ENCODE measurements around the gene PAQR5. TPM values are rescaled to one million over a fixed set of nuclear protein-coding genes. Genes with fewer than 3 reads are reported as not detected.

The PAQR5 gene
- total and polyA plus RNA-seq, 9 of the 15 experiments (the other 6 are each of a cell fraction or from before 2014, with no cell fraction given): 0.04 to 0.08 TPM; not detected in 7

DNA sequence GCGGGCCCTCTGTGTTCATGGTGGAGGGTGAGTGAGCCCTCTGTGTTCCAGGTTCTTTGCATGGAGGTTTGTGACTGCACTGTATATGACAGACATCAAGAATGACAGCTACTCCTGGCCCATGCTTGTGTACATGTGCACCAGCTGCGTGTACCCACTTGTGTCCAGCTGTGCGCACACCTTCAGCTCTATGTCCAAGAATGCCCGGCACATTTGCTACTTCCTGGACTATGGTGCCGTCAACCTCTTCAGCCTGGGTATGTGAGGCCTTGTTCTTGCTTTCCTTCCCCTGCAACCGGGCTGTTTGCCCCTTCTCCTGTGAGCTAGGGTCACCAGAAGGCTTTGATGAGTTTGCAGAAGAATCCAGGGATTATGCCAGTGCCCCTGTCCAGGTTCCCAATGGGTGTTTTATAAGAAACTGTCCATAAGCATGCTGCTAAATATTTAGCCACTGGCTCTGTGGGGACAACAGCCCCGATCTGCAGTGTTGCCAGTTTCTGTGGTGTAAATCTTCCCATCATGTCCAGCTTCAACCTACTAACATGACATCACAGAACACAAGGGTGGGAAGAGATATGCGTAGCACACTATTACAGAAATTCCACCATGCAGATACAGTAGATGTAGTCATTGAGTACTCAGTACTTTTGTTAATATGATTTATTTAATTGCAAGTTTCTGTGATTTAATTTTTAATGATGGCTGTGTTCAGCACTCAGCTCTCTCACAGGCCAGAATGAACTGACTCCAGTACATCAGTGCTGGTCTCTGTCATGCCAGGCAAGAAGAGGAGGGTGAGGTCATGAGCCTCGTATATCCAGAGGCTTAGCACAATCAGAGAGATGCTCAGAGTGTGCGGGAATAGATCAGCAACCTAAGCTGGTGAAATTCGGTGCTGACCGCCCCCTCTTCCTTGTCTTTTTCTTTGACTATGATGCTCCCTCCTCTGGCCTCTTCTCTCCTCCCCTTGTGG is 86.2 kb downstream of the PAQR5 start:
- no peak overlapping the region for H3K9ac ChIP-seq (ENCODE audit: insufficient read depth in 1 of 2, low read depth in 2 of 2, low read length in 2 of 2)
- peaks cover 3% of the 10 kb centered on the region; the same call in 1 of the 2 replicates for H4K20me1 ChIP-seq (replicated peaks; ENCODE audit: control insufficient read depth, insufficient read depth, low read length)
- no TSS peak for BruUV-seq (replicated peaks)
- no peak overlapping the region for H3K4me2 ChIP-seq (ENCODE audit: insufficient read depth, low read length)
- H3K27ac ChIP-seq (ENCODE audit: extremely low read depth, low read depth, low read length): no peak overlapping the region
- ATAC-seq (no peak), DNase-seq (ENCODE audit: extremely low read depth in 1 of 4, low spot score in 3 of 4) (no peak), FAIRE-seq (peak; percentile 32)
- ChIA-PET CTCF (ENCODE audit: low intra/inter-chr PET ratio) (no interaction called here), POLR2A (interaction anchor here (0.5 to 1.0 kb wide), 3 partner anchors 68 to 705 kb away, joined by 3 to 4 read pairs (median 4); partner anchors contain the start of gene RPLP1)
- no peak overlapping the region for H3K4me3 ChIP-seq
- no peaks in the 10 kb centered on the region; a peak in 2 of 5 replicates for H3K4me1 ChIP-seq (replicated peaks in 1 of 2; ENCODE audit: control insufficient read depth in 2 of 2, insufficient read depth in 2 of 2, low read length in 2 of 2)
- in situ Hi-C loops (cut with MboI) (no loop called here), intact Hi-C loops (cut with micrococcal nuclease) (no loop called here)
- no peak overlapping the region for H2AFZ ChIP-seq (ENCODE audit: low read depth, low read length)
- H3K79me2 ChIP-seq (ENCODE audit: control insufficient read depth, insufficient read depth, low read length): no peaks in the 10 kb centered on the region
- no peaks in the 10 kb centered on the region for H3K36me3 ChIP-seq (ENCODE audit: control insufficient read depth, insufficient read depth, low read length)
- no peaks in the 10 kb centered on the region for H3K9me3 ChIP-seq (replicated peaks; ENCODE audit: control insufficient read depth, insufficient read depth, low read depth, low read length)
- no peaks in the 10 kb centered on the region for H3K9me1 ChIP-seq (ENCODE audit: control insufficient read depth, insufficient read depth, low read length)
- 17% methylated on average over 12 of the region's 12 CpGs for WGBS (ENCODE audit: insufficient coverage, low coverage, missing lambda C conversion rate)
- H3K27me3 ChIP-seq (ENCODE audit: control insufficient read depth in 2 of 2, insufficient read depth in 2 of 2, low read length in 2 of 2): peaks cover 11 to 58% of the 10 kb centered on the region in 2 experiments; a peak in 4 of 5 replicates
- TF ChIP-seq, protein P1, sequence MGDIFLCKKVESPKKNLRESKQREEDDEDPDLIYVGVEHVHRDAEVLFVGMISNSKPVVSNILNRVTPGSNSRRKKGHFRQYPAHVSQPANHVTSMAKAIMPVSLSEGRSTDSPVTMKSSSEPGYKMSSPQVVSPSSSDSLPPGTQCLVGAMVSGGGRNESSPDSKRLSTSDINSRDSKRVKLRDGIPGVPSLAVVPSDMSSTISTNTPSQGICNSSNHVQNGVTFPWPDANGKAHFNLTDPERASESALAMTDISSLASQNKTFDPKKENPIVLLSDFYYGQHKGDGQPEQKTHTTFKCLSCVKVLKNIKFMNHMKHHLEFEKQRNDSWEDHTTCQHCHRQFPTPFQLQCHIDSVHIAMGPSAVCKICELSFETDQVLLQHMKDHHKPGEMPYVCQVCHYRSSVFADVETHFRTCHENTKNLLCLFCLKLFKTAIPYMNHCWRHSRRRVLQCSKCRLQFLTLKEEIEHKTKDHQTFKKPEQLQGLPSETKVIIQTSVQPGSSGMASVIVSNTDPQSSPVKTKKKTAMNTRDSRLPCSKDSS (IDR thresholded peaks at IDR 0.05; ENCODE audit: low read depth, partially characterized antibody): no peak
- TF ChIP-seq LEF1 (IDR thresholded peaks at IDR 0.05) (no peak), REST (IDR thresholded peaks at IDR 0.05; ENCODE audit: borderline replicate concordance) (no peak), REST (CRISPR knock-in tag; IDR thresholded peaks at IDR 0.05; ENCODE audit: low read depth) (no peak), ZNF589 (CRISPR knock-in tag; IDR thresholded peaks at IDR 0.05; ENCODE audit: low read depth) (no peak), KDM4B (IDR thresholded peaks at IDR 0.05; ENCODE audit: borderline replicate concordance in 2 of 2, low read depth in 1 of 2) (no peak), TBL1XR1 (IDR thresholded peaks at IDR 0.05; ENCODE audit: low read length in 2 of 2) (no peak)
